Kidney epithelial cell (primary cell): ENCODE data around the gene PCBP3. TPM values are rescaled to one million over a fixed set of nuclear protein-coding genes. Genes with fewer than 3 reads are reported as not detected.

Source experiments
- DNase-seq: peaks from one replicate; pipeline ENCODE4 v3.0.0-alpha.2; 2010; ENCODE audit warnings: low read depth
- H3K27me3 ChIP-seq: 2 replicates; pipeline ENCODE4 v1.6.0; 2011; ENCODE audit warnings: low read length; ENCODE audit not compliant: control insufficient read depth, insufficient read depth
- H3K36me3 ChIP-seq: 2 replicates; pipeline ENCODE4 v1.5.1; 2011; ENCODE audit warnings: low read length; ENCODE audit not compliant: control insufficient read depth, insufficient read depth
- H3K4me3 ChIP-seq: 2 replicates; pipeline ENCODE4 v1.5.1; 2011; ENCODE audit warnings: low read depth, mild to moderate bottlenecking, control low read depth, low read length
- total RNA-seq: library from RNA; depleted of rRNA; stranded (reverse); fragments of >200 nt; gene quantifications from 2 replicates; pipeline ENCODE4 v1.2.3, GENCODE V29; 2015
- TF ChIP-seq, protein P1 (sequence below): IDR thresholded peaks from 2 replicates; pipeline ENCODE4 v1.5.1; 2011; ENCODE audit warnings: mild to moderate bottlenecking, moderate library complexity, low read length, control low read depth, inconsistent platforms; ENCODE audit not compliant: insufficient read depth, poor library complexity, severe bottlenecking

PCBP3 gene
- total RNA-seq, 1 donor from 2014 or later, result 1.3 TPM

DNA sequence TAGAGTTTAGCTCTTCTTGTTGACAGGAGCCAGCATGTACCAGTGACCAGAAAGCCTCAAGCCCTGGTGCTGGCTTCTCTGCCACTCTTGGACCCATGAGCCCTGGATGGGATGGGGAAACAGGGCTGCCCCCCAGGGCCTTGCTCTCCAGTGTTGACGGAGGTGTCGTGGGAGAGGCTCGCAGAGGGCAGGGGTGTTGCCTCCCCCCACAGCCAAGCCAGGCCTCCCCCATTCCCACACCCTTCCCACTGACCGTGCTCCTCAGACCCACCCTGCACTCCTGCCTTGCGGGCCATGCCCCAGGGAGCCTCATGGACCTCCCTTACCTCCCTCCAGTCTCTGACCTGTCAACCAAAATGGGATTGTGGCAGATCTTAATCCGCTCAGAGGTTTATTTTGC is 214.2 kb downstream of the PCBP3 start:
- peaks cover 3% of the 10 kb centered on the region for H3K27me3 ChIP-seq
- H3K36me3 ChIP-seq, result no peaks in the 10 kb centered on the region
- TF ChIP-seq, protein P1, sequence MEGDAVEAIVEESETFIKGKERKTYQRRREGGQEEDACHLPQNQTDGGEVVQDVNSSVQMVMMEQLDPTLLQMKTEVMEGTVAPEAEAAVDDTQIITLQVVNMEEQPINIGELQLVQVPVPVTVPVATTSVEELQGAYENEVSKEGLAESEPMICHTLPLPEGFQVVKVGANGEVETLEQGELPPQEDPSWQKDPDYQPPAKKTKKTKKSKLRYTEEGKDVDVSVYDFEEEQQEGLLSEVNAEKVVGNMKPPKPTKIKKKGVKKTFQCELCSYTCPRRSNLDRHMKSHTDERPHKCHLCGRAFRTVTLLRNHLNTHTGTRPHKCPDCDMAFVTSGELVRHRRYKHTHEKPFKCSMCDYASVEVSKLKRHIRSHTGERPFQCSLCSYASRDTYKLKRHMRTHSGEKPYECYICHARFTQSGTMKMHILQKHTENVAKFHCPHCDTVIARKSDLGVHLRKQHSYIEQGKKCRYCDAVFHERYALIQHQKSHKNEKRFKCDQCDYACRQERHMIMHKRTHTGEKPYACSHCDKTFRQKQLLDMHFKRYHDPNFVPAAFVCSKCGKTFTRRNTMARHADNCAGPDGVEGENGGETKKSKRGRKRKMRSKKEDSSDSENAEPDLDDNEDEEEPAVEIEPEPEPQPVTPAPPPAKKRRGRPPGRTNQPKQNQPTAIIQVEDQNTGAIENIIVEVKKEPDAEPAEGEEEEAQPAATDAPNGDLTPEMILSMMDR, result no peak
- no peak for DNase-seq
- H3K4me3 ChIP-seq, result no peak overlapping the region

DNA sequence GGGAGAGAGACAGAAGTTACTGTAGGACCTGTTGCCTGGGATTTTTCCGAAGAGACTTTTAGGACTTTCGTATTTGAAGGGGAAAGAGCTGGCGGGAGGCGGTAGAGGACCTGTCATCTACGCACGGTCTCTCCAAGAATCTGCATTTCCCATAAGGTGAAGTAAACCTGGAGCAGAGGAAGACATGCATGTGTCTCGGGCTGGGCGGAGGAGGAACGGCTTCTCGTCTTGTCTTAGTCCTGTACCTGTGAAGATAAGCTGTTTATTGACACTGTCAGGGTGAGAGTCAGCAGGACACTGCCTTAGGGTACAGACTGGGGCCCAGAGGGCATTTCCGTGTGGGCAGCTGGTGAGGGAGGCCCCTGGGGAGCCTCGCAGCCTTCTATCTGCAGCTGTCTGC is 214.7 kb downstream of the PCBP3 start:
- H3K4me3 ChIP-seq, result no peak overlapping the region
- no peak for DNase-seq
- TF ChIP-seq, protein P1, result no peak
- no peaks in the 10 kb centered on the region for H3K36me3 ChIP-seq
- peaks cover 3% of the 10 kb centered on the region for H3K27me3 ChIP-seq

DNA sequence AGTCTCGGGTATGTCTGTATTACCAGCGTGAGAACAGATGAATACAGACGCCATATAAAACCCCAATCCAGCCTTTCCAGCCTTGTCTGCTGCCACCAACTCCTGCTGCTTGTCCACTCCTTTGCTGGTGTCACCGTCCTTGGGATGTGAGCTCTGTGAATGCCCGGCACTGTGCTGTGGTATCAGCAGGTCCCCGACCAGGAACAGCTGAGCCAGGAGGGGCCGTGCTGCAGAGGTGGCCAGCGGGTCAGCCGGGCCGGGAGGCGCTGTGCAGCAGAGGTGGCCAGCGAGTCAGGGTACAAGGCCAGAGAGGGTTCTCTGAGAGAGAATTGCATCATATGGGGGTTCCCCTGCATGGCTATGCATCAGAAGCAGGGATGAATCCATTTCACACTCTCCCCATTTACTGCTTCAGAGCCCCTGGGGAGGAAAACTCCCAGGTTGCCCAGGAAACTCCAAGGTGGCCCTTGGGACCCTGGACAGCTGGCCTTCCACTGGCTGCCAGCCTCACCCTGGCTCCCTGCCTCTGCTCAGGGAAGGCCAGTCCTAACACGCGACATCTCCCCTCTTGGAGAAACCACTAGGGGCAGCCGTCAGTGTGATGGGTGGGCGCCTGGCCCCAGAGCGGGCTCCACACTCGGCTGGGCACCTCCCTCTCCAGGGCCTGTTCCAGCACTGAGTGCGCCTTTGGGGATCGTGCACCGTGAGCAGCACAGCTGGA is 215.7 kb downstream of the PCBP3 start:
- peaks cover 3% of the 10 kb centered on the region for H3K27me3 ChIP-seq
- TF ChIP-seq, protein P1, result no peak
- H3K4me3 ChIP-seq, result no peak overlapping the region
- H3K36me3 ChIP-seq, result no peaks in the 10 kb centered on the region
- no peak for DNase-seq

DNA sequence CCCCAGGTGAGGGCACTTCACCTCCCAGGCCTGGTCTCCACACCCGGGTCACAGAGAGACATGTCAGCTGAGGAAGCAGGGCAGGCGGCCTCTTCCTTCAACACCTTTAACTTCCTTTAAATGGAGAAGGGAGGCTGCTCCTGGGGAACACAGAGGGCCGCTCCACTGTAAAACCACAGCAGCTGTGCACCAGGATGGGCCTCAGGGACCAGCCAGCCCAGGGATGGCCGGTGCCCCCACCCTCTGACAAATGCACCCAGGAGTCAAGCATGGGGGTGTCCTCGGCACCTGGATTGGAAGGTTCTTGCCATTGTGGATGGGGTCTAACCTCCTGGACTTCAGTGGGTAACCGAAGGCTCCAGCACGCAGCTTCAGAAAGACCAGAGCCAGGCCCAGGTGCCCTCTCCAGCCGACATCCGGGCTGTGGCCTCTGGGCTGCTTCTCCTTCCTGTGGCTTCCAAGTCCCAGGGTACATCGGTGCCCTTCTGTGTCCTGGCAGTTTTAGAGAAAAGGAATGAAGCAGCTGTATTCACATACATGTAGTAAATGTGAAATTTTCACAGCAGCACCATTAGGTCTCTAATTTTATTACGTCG is 216.3 kb downstream of the PCBP3 start:
- no peak for DNase-seq
- no peak overlapping the region for H3K4me3 ChIP-seq
- H3K36me3 ChIP-seq, result no peaks in the 10 kb centered on the region
- TF ChIP-seq, protein P1, result no peak
- H3K27me3 ChIP-seq, result peaks cover 3% of the 10 kb centered on the region

DNA sequence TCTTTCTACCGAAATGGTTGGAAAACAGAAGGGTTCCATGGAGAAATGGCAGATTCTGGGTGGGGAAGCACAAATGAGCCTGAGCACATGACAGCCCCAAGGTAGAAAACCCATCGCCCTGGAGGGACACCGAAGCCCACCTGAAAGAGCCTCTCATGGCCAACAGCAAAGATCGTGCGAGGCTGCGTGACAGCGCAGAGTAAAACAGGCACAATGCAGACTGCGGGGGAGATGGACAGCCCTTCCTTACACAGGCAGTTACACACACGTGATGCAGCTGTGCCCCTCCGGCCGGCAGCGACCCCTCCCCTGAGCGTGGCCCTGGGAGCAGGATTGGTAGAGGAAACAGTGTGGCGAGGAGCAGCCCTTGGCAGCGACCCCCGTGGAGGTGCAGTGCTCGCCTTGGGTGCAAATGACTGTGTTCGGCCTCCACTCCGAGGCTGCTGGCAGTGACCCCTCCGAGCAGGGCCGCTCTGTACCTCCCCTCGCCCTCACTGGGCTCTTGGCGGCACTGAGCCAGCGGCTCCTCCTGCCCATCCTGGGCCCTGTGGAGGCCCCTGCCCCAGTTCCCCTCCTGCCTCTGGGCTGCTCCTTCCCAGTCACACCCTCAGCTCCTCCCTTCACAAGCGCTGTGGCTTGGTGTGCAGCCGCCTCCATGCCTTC is 217.1 kb downstream of the PCBP3 start:
- TF ChIP-seq, protein P1, result no peak
- Histone ChIP-seq H3K4me3 (no peak overlapping the region), H3K27me3 (no peaks in the 10 kb centered on the region), H3K36me3 (no peaks in the 10 kb centered on the region)
- no peak for DNase-seq
